SK-N-SH (cell line): ENCODE measurements around the gene LURAP1L. TPM values are rescaled to one million over a fixed set of nuclear protein-coding genes. Genes with fewer than 3 reads are reported as not detected.
A peak's percentile ranks its signal among the peaks of the same experiment; 100 is the strongest.

ENCODE experiments used
- CTCF ChIA-PET: fragments of 300-600, 350-600 bp; formaldehyde crosslinking; extraction: SDS; loops from one replicate; lab custom pipeline; 2021; lab: Yijun Ruan, JAX
- POLR2A ChIA-PET: fragments of 350-600 bp; sonication (Branson Sonifier 250); formaldehyde crosslinking; extraction: SDS; loops from one replicate; lab custom pipeline; 2020; ENCODE audit warnings: antibody characterized with exemption, inconsistent platforms; lab: Yijun Ruan, JAX
- DNase-seq: peaks from one replicate; pipeline ENCODE4 v3.0.0; 2012
- H2AFZ ChIP-seq: fragments of 200-600 bp; sonication (generic); 2 replicates; pipeline ENCODE4 v1.8.1; 2016; ENCODE audit warnings: antibody characterized with exemption, mild to moderate bottlenecking, low read depth
- H3F3A ChIP-seq: fragments of 200-600 bp; sonication (generic); replicated peaks from 2 replicates; pipeline ENCODE3; 2016; ENCODE audit warnings: antibody characterized with exemption, mild to moderate bottlenecking; ENCODE audit not compliant: insufficient read depth
- H3K27ac ChIP-seq, 2 experiments: fragments of 200-500 bp in 1 of 2; fragments of 200-600 bp in 1 of 2; sonication (Bioruptor generic) in 1 of 2; sonication (generic), shearing (Covaris generic) in 1 of 2; 2 replicates each; pipeline versions ENCODE4 v1.5.1 to v1.6.1; 2014 to 2016; ENCODE audit warnings: low read depth in 2 of 2, inconsistent platforms in 1 of 2, low read length in 1 of 2, mild to moderate bottlenecking in 1 of 2, mixed read lengths in 1 of 2
- H3K27me3 ChIP-seq: fragments of 200-600 bp; sonication (generic), shearing (Covaris generic); 2 replicates; pipeline ENCODE4 v1.6.1; 2016; ENCODE audit warnings: mixed run types; ENCODE audit not compliant: insufficient read depth
- H3K36me3 ChIP-seq, 2 experiments: fragments of 200-500 bp in 1 of 2; fragments of 200-600 bp in 1 of 2; sonication (Bioruptor generic) in 1 of 2; sonication (generic) in 1 of 2; replicated peaks in 1 of 2; 2 replicates each; pipeline versions ENCODE3 to v1.5.1; 2014 to 2016; ENCODE audit warnings: low read length in 1 of 2, mild to moderate bottlenecking in 1 of 2; ENCODE audit not compliant: insufficient read depth in 2 of 2, control insufficient read depth in 1 of 2
- H3K4me1 ChIP-seq, 2 experiments: fragments of 200-500 bp in 1 of 2; fragments of 200-600 bp in 1 of 2; sonication (Bioruptor generic) in 1 of 2; sonication (generic), shearing (Covaris generic) in 1 of 2; 2 replicates each; pipeline versions ENCODE4 v1.5.1 to v1.6.1; 2014 to 2016; ENCODE audit warnings: low read depth in 1 of 2, low read length in 1 of 2, mixed run types in 1 of 2; ENCODE audit not compliant: insufficient read depth in 2 of 2, control insufficient read depth in 1 of 2
- H3K4me2 ChIP-seq: fragments of 200-600 bp; sonication (generic), shearing (Covaris generic); 2 replicates; pipeline ENCODE4 v1.6.1; 2017; ENCODE audit warnings: mixed run types
- H3K4me3 ChIP-seq, 2 experiments: fragments of 200-500 bp in 1 of 2; fragments of 200-600 bp in 1 of 2; sonication (Bioruptor generic) in 1 of 2; sonication (generic), shearing (Covaris generic) in 1 of 2; 2 replicates each; pipeline versions ENCODE4 v1.5.1 to v1.8.1; 2014 to 2016; ENCODE audit warnings: low read depth in 2 of 2, inconsistent platforms in 1 of 2, low read length in 1 of 2, mild to moderate bottlenecking in 1 of 2, mixed read lengths in 1 of 2, moderate library complexity in 1 of 2
- H3K79me2 ChIP-seq: fragments of 200-600 bp; sonication (generic); 2 replicates; pipeline ENCODE4 v1.8.1; 2017; ENCODE audit warnings: mild to moderate bottlenecking; ENCODE audit not compliant: insufficient read depth
- H3K9ac ChIP-seq: fragments of 200-600 bp; sonication (generic); 2 replicates; pipeline ENCODE4 v1.6.1; 2017; ENCODE audit warnings: mixed run types
- H3K9me2 ChIP-seq: fragments of 200-600 bp; sonication (generic); 2 replicates; pipeline ENCODE4 v1.6.1; 2017; ENCODE audit warnings: mixed run types
- H3K9me3 ChIP-seq: fragments of 200-600 bp; sonication (generic); 2 replicates; pipeline ENCODE4 v1.6.1; 2017; ENCODE audit warnings: mixed run types, mild to moderate bottlenecking, moderate library complexity
- H4K20me1 ChIP-seq: fragments of 200-600 bp; sonication (generic); 2 replicates; pipeline ENCODE4 v1.6.1; 2017; ENCODE audit warnings: mild to moderate bottlenecking, mixed run types; ENCODE audit not compliant: insufficient read depth
- CHD2 ChIP-seq: fragments of 150-350 bp; IDR thresholded peaks from 2 replicates; pipeline ENCODE4 v1.6.1; 2018; ENCODE audit warnings: low read length; ENCODE audit not compliant: partially characterized antibody
- FOXM1 ChIP-seq: IDR thresholded peaks from 2 replicates; pipeline ENCODE4 v1.4.0; 2012; ENCODE audit warnings: low read depth, mild to moderate bottlenecking
- IRF3 ChIP-seq: fragments of 150-350 bp; IDR thresholded peaks from 2 replicates; pipeline ENCODE4 v1.6.1; 2016; ENCODE audit warnings: mild to moderate bottlenecking, low read depth, low read length
- NFIC ChIP-seq: IDR thresholded peaks from 2 replicates; pipeline ENCODE4 v1.4.0; 2012; ENCODE audit warnings: borderline replicate concordance
- POLR2AphosphoS5 ChIP-seq: IDR thresholded peaks from 2 replicates; pipeline ENCODE4 v1.6.1; 2012; ENCODE audit warnings: low read depth, low read length
- TAF1 ChIP-seq: IDR thresholded peaks from 2 replicates; pipeline ENCODE4 v1.6.1; 2012; ENCODE audit warnings: low read depth, mild to moderate bottlenecking, low read length, moderate library complexity, borderline replicate concordance
- TCF12 ChIP-seq: IDR thresholded peaks from 2 replicates; pipeline ENCODE4 v1.4.0; 2012
- TEAD4 ChIP-seq: IDR thresholded peaks from 2 replicates; pipeline ENCODE4 v1.4.0; 2012; ENCODE audit warnings: mild to moderate bottlenecking, borderline replicate concordance; ENCODE audit not compliant: insufficient read depth
- USF1 ChIP-seq: IDR thresholded peaks from 2 replicates; pipeline ENCODE4 v1.4.0; 2012; ENCODE audit warnings: low read depth, borderline replicate concordance
- USF2 ChIP-seq: fragments of 150-350 bp; IDR thresholded peaks from 2 replicates; pipeline ENCODE4 v1.6.1; 2017; ENCODE audit warnings: antibody characterized with exemption, low read length, low read depth, borderline replicate concordance
- WGBS: methylation state at CpG from one replicate; pipeline ENCODE4 v1.1.6; 2017; ENCODE audit warnings: low lambda C conversion rate; 5-methylcytosine and 5-hydroxymethylcytosine counted together
- polyA plus RNA-seq, 3 experiments: library from polyadenylated mRNA; depleted of rRNA; stranded (reverse); fragments of >200 nt; gene quantifications; 2 replicates each; pipeline ENCODE4 v1.2.3, GENCODE V29; 2012

The LURAP1L gene
- polyA plus RNA-seq, 1 of the 3 experiments (the other 2 are of a cell fraction), result 3.4 TPM

GRCh38 chr9:12856603-12857002 lies 81.8 kb downstream of the LURAP1L start (continued):
- no peak for TF ChIP-seq CHD2
- no peak for TF ChIP-seq TEAD4
- TF ChIP-seq TAF1, result no peak
- no peak for TF ChIP-seq POLR2AphosphoS5
- TF ChIP-seq USF1, result no peak

- no peaks in the 10 kb centered on the region for H3K9me2 ChIP-seq
- no peaks in the 10 kb centered on the region for H3F3A ChIP-seq
- DNase-seq, result no peak
- peak overlapping the region in 1 of 2 experiments; percentile 8; a peak in 1 of 4 replicates for H3K27ac ChIP-seq
- CTCF ChIA-PET, result no interaction called here
- H3K4me3 ChIP-seq, result no peak overlapping the region
- no peaks in the 10 kb centered on the region for H3K9me3 ChIP-seq
- H3K4me2 ChIP-seq, result no peak overlapping the region
- POLR2A ChIA-PET, result no interaction called here
- no peaks in the 10 kb centered on the region for H4K20me1 ChIP-seq
- WGBS, result 74% methylated on average over 5 of the region's 5 CpGs
- peak overlapping the region; percentile 53; the same call in 1 of the 2 replicates for H2AFZ ChIP-seq
- H3K79me2 ChIP-seq, result no peaks in the 10 kb centered on the region
- no peaks in the 10 kb centered on the region for H3K36me3 ChIP-seq
- no peak overlapping the region for H3K9ac ChIP-seq
- H3K27me3 ChIP-seq, result no peaks in the 10 kb centered on the region
- TF ChIP-seq TCF12 (no peak), NFIC (no peak)
- H3K4me1 ChIP-seq, result peaks cover 0 to 5% of the 10 kb centered on the region in 2 experiments; a peak in 2 of 4 replicates
Measured at GRCh38 chr9:12859704-12860251, 85.0 kb downstream of the LURAP1L start.

- H3K9ac ChIP-seq, result no peak overlapping the region
- H3K9me2 ChIP-seq, result no peaks in the 10 kb centered on the region
- POLR2A ChIA-PET, result no interaction called here
Measured at GRCh38 chr9:12860998-12861397, 86.2 kb downstream of the LURAP1L start.

More at GRCh38 chr9:12860998-12861397, 86.2 kb downstream of the LURAP1L start:
- Histone ChIP-seq H3K36me3 (no peaks in the 10 kb centered on the region), H3F3A (no peaks in the 10 kb centered on the region), H3K4me2 (no peak overlapping the region), H3K79me2 (no peaks in the 10 kb centered on the region), H3K4me1 (peaks cover 0 to 5% of the 10 kb centered on the region in 2 experiments; a peak in 2 of 4 replicates), H3K9me3 (no peaks in the 10 kb centered on the region), H2AFZ (no peak overlapping the region)
- 100% methylated on average over 1 of the region's 1 CpG for WGBS
- CTCF ChIA-PET, result interaction anchor here (1.0 to 1.2 kb wide), 2 partner anchors 10 to 85 kb away, joined by 3 read pairs; no protein-coding TSS in a partner anchor
- no peak for DNase-seq
- TF ChIP-seq IRF3 (no peak), POLR2AphosphoS5 (no peak), USF2 (no peak), TCF12 (no peak), FOXM1 (no peak), CHD2 (no peak), NFIC (no peak)
- TF ChIP-seq, all 33 proteins: peak for 0
- no peaks in the 10 kb centered on the region for H4K20me1 ChIP-seq
- H3K4me3 ChIP-seq, result no peak overlapping the region
- no peak overlapping the region for H3K27ac ChIP-seq
- no peaks in the 10 kb centered on the region for H3K27me3 ChIP-seq
